Spleen (tissue), 11 donors: ENCODE measurements around the gene BEND7. TPM values are rescaled to one million over a fixed set of nuclear protein-coding genes. Genes with fewer than 3 reads are reported as not detected.

Experiments
- DNase-seq: peaks from one replicate; pipeline ENCODE4 v3.0.0-alpha.2; 2020
- H3K27ac ChIP-seq, 8 donors: fragments of 200-600 bp; sonication (generic) in 7 of 8; 1 replicate in 4 of 8; 2 replicates in 4 of 8; pipeline versions ENCODE4 v1.5.0 to v1.8.0; 2016 to 2021; ENCODE audit warnings: inconsistent platforms in 4 of 8, mild to moderate bottlenecking in 4 of 8, moderate library complexity in 1 of 8
- H3K27me3 ChIP-seq, 7 donors: fragments of 200-600 bp; sonication (generic) in 6 of 7; replicated peaks in 1 of 7; 1 replicate in 4 of 7; 2 replicates in 3 of 7; pipeline versions ENCODE4 v1.5.0 to v1.8.0; 2016 to 2021; ENCODE audit warnings: inconsistent platforms in 3 of 7, mild to moderate bottlenecking in 1 of 7
- H3K36me3 ChIP-seq, 6 donors: fragments of 200-600 bp; sonication (generic) in 5 of 6; 1 replicate in 4 of 6; 2 replicates in 2 of 6; pipeline versions ENCODE4 v1.5.0 to v1.8.0; 2016 to 2021; ENCODE audit warnings: inconsistent platforms in 2 of 6
- H3K4me1 ChIP-seq, 6 donors: fragments of 200-600 bp; sonication (generic) in 5 of 6; 1 replicate in 3 of 6; 2 replicates in 3 of 6; pipeline versions ENCODE4 v1.5.0 to v1.8.0; 2016 to 2021; ENCODE audit warnings: inconsistent platforms in 3 of 6
- H3K4me3 ChIP-seq, 8 donors: fragments of 200-600 bp; sonication (generic) in 7 of 8; 1 replicate in 4 of 8; 2 replicates in 4 of 8; pipeline versions ENCODE4 v1.5.0 to v1.8.0; 2016 to 2021; ENCODE audit warnings: inconsistent platforms in 4 of 8, mild to moderate bottlenecking in 4 of 8, moderate library complexity in 2 of 8
- H3K9me3 ChIP-seq, 8 donors: fragments of 200-600 bp; sonication (generic) in 7 of 8; 1 replicate in 4 of 8; 2 replicates in 4 of 8; pipeline versions ENCODE4 v1.5.0 to v1.8.0; 2016 to 2021; ENCODE audit warnings: inconsistent platforms in 4 of 8
- CTCF ChIP-seq, 11 experiments: fragments of 200-600 bp in 7 of 11; fragments of 450-650 bp in 4 of 11; sonication (generic) in 4 of 11; IDR thresholded peaks in 8 of 11; conservative IDR thresholded peaks in 3 of 11; 1 replicate in 7 of 11; 2 replicates in 4 of 11; pipeline versions ENCODE4 v1.4.0 to v1.8.0; 2016 to 2021; ENCODE audit warnings: antibody characterized with exemption in 11 of 11, inconsistent platforms in 4 of 11, mild to moderate bottlenecking in 1 of 11
- POLR2A ChIP-seq, 3 donors: fragments of 450-650 bp; IDR thresholded peaks; one replicate each; pipeline ENCODE4 v1.5.1; 2017; ENCODE audit warnings: antibody characterized with exemption in 3 of 3, mild to moderate bottlenecking in 1 of 3
- POLR2AphosphoS5 ChIP-seq, 3 donors: sonication (generic); formaldehyde crosslinking; IDR thresholded peaks; one replicate each; pipeline ENCODE4 v1.5.1; 2017; ENCODE audit warnings: antibody characterized with exemption in 3 of 3
- WGBS, 5 donors: extraction: QIAGEN DNeasy Blood & Tissue Kit in 3 of 5; methylation state at CpG; one replicate each; pipeline versions ENCODE4 v1.1.5 to v1.1.7; 2013 to 2018; 5-methylcytosine and 5-hydroxymethylcytosine counted together
- intact Hi-C: fragments of 100-400 bp; cut with DNase I; formaldehyde crosslinking; loops from one replicate; pipeline ENCODE4 v1.15.0; 2023; ENCODE audit warnings: low total_unique reads
- polyA plus RNA-seq, 3 donors: library from polyadenylated mRNA; stranded (reverse); fragments of 200-250 nt; gene quantifications; one replicate each; pipeline ENCODE4 v1.2.1, GENCODE V29; 2013
- total RNA-seq, 7 donors: library from RNA; depleted of rRNA in 3 of 7; stranded (reverse); fragments of >200 nt in 3 of 7; fragmentation: NEBNext Ultra II Directional in 4 of 7; extraction: Animal tissue kit (Norgen Biotek cat#: 25700) in 4 of 7; gene quantifications; one replicate each; pipeline versions ENCODE4 v1.1.0 to v1.2.1, GENCODE V29; 2016 to 2021
- donor health status: healthy with polysubstance abuse.
- donor health status: DM: no; HTN: no; CAD: no; lungs with moderate emphysema.
- donor health status: DM: no; HTN: no; CAD: no.
- donor health status: Bipolar disorder and iron deficiency.
- donor health status: healthy.
- donor health status: DM: no; HTN: no; CAD: no.
- donor health status: DM: yes; HTN: yes; CAD: no.

The BEND7 gene
- total and polyA plus RNA-seq, 10 donors = 0.93 to 20.2 (median 10.6) TPM

GRCh38 chr10:13536674-13537366 is 8.0 kb upstream of the BEND7 start:
- H3K27me3 ChIP-seq = peaks cover 0 to 56% (median 9%) of the 10 kb centered on the region in 7 donors
- intact Hi-C loops = loop anchor here (5.0 kb wide), 1 partner anchor 165 kb away; no protein-coding TSS in a partner anchor
- H3K36me3 ChIP-seq = no peaks in the 10 kb centered on the region
- peaks cover 0 to 5% (median 0%) of the 10 kb centered on the region in 6 donors for H3K4me1 ChIP-seq
- no peak overlapping the region for H3K27ac ChIP-seq
- peak; percentile 80 for DNase-seq
- H3K9me3 ChIP-seq = no peaks in the 10 kb centered on the region
- TF ChIP-seq POLR2A (IDR thresholded peaks at IDR 0.05) = no peak
- TF ChIP-seq POLR2AphosphoS5 (IDR thresholded peaks at IDR 0.05) = peak in 1 of 3 donors; percentile 24
- peak in 9 of 11 experiments; percentile 4 to 65 (median 51) for TF ChIP-seq CTCF (IDR thresholded peaks at IDR 0.05 in 8 of 11, conservative IDR thresholded peaks at IDR 0.05 in 3 of 11)
- H3K4me3 ChIP-seq = no peak overlapping the region
- 58 to 62% (median 59%) methylated on average over 10 to 11 of the region's 11 CpGs for WGBS, 5 donors

GRCh38 chr10:13535346-13535745 is 6.5 kb upstream of the BEND7 start:
- Histone ChIP-seq H3K36me3 (no peaks in the 10 kb centered on the region), H3K4me3 (no peak overlapping the region), H3K27me3 (peaks cover 0 to 57% (median 1%) of the 10 kb centered on the region in 7 donors), H3K9me3 (no peaks in the 10 kb centered on the region), H3K27ac (no peak overlapping the region), H3K4me1 (peaks cover 0 to 5% (median 0%) of the 10 kb centered on the region in 6 donors)
- WGBS, 5 donors = 85 to 98% (median 94%) methylated on average over 4 of the region's 4 CpGs
- TF ChIP-seq CTCF (IDR thresholded peaks at IDR 0.05 in 8 of 11, conservative IDR thresholded peaks at IDR 0.05 in 3 of 11) (no peak), POLR2AphosphoS5 (IDR thresholded peaks at IDR 0.05) (no peak)
- DNase-seq = no peak
- intact Hi-C loops = loop anchor here (5.0 kb wide), 1 partner anchor 163 kb away; no protein-coding TSS in a partner anchor

GRCh38 chr10:13529714-13529973 is 830 bp upstream of the BEND7 start:
- Histone ChIP-seq H3K36me3 (no peaks in the 10 kb centered on the region), H3K27me3 (peaks cover 0 to 77% (median 26%) of the 10 kb centered on the region in 7 donors), H3K4me1 (peaks cover 0 to 28% (median 14%) of the 10 kb centered on the region in 6 donors), H3K27ac (peak overlapping the region in 1 of 8 donors; percentile 25), H3K9me3 (no peaks in the 10 kb centered on the region), H3K4me3 (peak overlapping the region in 5 of 8 donors; percentile 29 to 73 (median 40))
- 34 to 56% (median 40%) methylated on average over 8 of the region's 8 CpGs for WGBS, 5 donors
- intact Hi-C loops = no loop called here
- TF ChIP-seq POLR2AphosphoS5 (IDR thresholded peaks at IDR 0.05) (no peak), CTCF (IDR thresholded peaks at IDR 0.05 in 8 of 11, conservative IDR thresholded peaks at IDR 0.05 in 3 of 11) (no peak), POLR2A (IDR thresholded peaks at IDR 0.05) (no peak)
- DNase-seq = no peak

- H3K27ac ChIP-seq = peak overlapping the region in 7 of 8 donors; percentile 19 to 69 (median 38)
- intact Hi-C loops = no loop called here
- peak; percentile 79 for DNase-seq
- TF ChIP-seq POLR2A (IDR thresholded peaks at IDR 0.05) = no peak
- TF ChIP-seq POLR2AphosphoS5 (IDR thresholded peaks at IDR 0.05) = peak in 1 of 3 donors; percentile 49
- peaks cover 0 to 68% (median 26%) of the 10 kb centered on the region in 7 donors for H3K27me3 ChIP-seq
- H3K4me3 ChIP-seq = peak overlapping the region; percentile 18 to 73 (median 40)
- WGBS, 5 donors = 1 to 4% (median 3%) methylated on average over 44 to 104 of the region's 104 CpGs
- no peaks in the 10 kb centered on the region for H3K36me3 ChIP-seq
- no peaks in the 10 kb centered on the region for H3K9me3 ChIP-seq
- peaks cover 0 to 28% (median 14%) of the 10 kb centered on the region in 6 donors for H3K4me1 ChIP-seq
Measured at GRCh38 chr10:13528123-13528874, 515 bp downstream of the BEND7 start.
